RPMI7951 (cell line): ENCODE results near the gene GPR148. TPM values are rescaled to one million over a fixed set of nuclear protein-coding genes. Genes with fewer than 3 reads are reported as not detected.

Source experiments
- DNase-seq: peaks from one replicate; pipeline ENCODE4 v3.0.0-alpha.2; 2012; ENCODE audit warnings: low read depth
- total RNA-seq: library from RNA; depleted of rRNA; stranded (reverse); fragments of >200 nt; shearing (Covaris generic); gene quantifications from 2 replicates; pipeline ENCODE4 v1.2.3, GENCODE V29; 2014; rRNA removed

The GPR148 gene
- total RNA-seq, 1 experiment from 2014 or later: not detected

GRCh38 chr2:130768191-130768855, 39.5 kb downstream of the GPR148 start:
- DNase-seq: no peak

- DNase-seq: no peak
Measured at GRCh38 chr2:130769343-130769907, 40.6 kb downstream of the GPR148 start.

GRCh38 chr2:130776550-130776949, 47.7 kb downstream of the GPR148 start:
- DNase-seq: no peak

- no peak for DNase-seq
Measured at GRCh38 chr2:130778781-130779180, 49.9 kb downstream of the GPR148 start.

Other genes starting within 250 kb of the GPR148 start
- not detected in 2 replicates for gene POTEI, start 219.7 kb upstream of the GPR148 start, total RNA-seq
- gene CFC1B, start 207.8 kb upstream of the GPR148 start, total RNA-seq: not detected in 2 replicates
- gene CFC1, start 129.5 kb upstream of the GPR148 start, total RNA-seq: not detected in 2 replicates
- gene POTEJ, start 117.6 kb upstream of the GPR148 start, total RNA-seq: not detected in 2 replicates
- not detected in 2 replicates for gene AMER3, start 26.5 kb downstream of the GPR148 start, total RNA-seq
- 2.2 and 2.5 TPM in 2 replicates for gene ARHGEF4, start 107.8 kb downstream of the GPR148 start, total RNA-seq